ENCODE measurements around the gene NUPR1.
"Not testable (repeated sequence)": the region's sequence is repeated elsewhere in the genome, so short reads cannot be mapped to it uniquely, and the experiment has no call there.

The NUPR1 gene

GRCh38 chr16:28554634-28555423 lies 16.1 kb upstream of the NUPR1 start:
- DNase-seq (ENCODE audit: low spot score), result no peak

- peak; percentile 94 for DNase-seq (ENCODE audit: low spot score)
These were observed 15.2 kb upstream of the NUPR1 start, which contains the start of gene SGF29 for GRCh38 chr16:28553776-28554633. Gene SGF29 (plus strand): TSS chr16:28553920. CDS start chr16:28581070, 27,150 bp downstream.

GRCh38 chr16:28549301-28549899 lies 10.6 kb upstream of the NUPR1 start:
- no peak for DNase-seq (ENCODE audit: low spot score)

- no peak for DNase-seq (ENCODE audit: low spot score)
These were observed 9.6 kb upstream of the NUPR1 start for GRCh38 chr16:28548306-28548802.

- DNase-seq (ENCODE audit: low spot score), result no peak
These were observed 7.9 kb upstream of the NUPR1 start for GRCh38 chr16:28546626-28547025.

GRCh38 chr16:28545964-28546363 lies 7.2 kb upstream of the NUPR1 start:
- DNase-seq (ENCODE audit: low spot score), result not testable (repeated sequence)

GRCh38 chr16:28544998-28545397 lies 6.2 kb upstream of the NUPR1 start:
- no peak for DNase-seq (ENCODE audit: low spot score)

GRCh38 chr16:28543072-28543471 lies 4.3 kb upstream of the NUPR1 start:
- DNase-seq (ENCODE audit: low spot score), result no peak

GRCh38 chr16:28542646-28543045 lies 3.9 kb upstream of the NUPR1 start:
- no peak for DNase-seq (ENCODE audit: low spot score)

- no peak for DNase-seq (ENCODE audit: low spot score)
These were observed 1.6 kb upstream of the NUPR1 start for GRCh38 chr16:28540346-28540745.

GRCh38 chr16:28537964-28538732 lies 626 bp downstream of the NUPR1 start:
- DNase-seq (ENCODE audit: low spot score), result no peak

GRCh38 chr16:28537076-28537475 lies 1.7 kb downstream of the NUPR1 start:
- DNase-seq (ENCODE audit: low spot score), result no peak

- DNase-seq (ENCODE audit: low spot score), result no peak
These were observed 4.0 kb downstream of the NUPR1 start for GRCh38 chr16:28534542-28535373.

GRCh38 chr16:28532940-28533647 lies 5.7 kb downstream of the NUPR1 start:
- DNase-seq (ENCODE audit: low spot score), result no peak

- no peak for DNase-seq (ENCODE audit: low spot score)
These were observed 6.7 kb downstream of the NUPR1 start for GRCh38 chr16:28531777-28532744.

- DNase-seq (ENCODE audit: low spot score), result no peak
These were observed 9.7 kb downstream of the NUPR1 start for GRCh38 chr16:28529124-28529523.

- DNase-seq (ENCODE audit: low spot score), result no peak
These were observed 10.3 kb downstream of the NUPR1 start for GRCh38 chr16:28528463-28528867.

- no peak for DNase-seq (ENCODE audit: low spot score)
These were observed 10.8 kb downstream of the NUPR1 start for GRCh38 chr16:28527985-28528384.
